Measurements from ENCODE around the gene CIB4.

The CIB4 gene

GRCh38 chr2:26640781-26641564 is at the start of gene CIB4:
Gene CIB4 (minus strand): TSS chr2:26641366. CDS start chr2:26641314, 52 bp downstream.
- ATAC-seq (no peak), DNase-seq (no peak)

- DNase-seq: no peak
- no peak for ATAC-seq
Measured at GRCh38 chr2:26687801-26688200, 46.6 kb upstream of the CIB4 start.

DNA sequence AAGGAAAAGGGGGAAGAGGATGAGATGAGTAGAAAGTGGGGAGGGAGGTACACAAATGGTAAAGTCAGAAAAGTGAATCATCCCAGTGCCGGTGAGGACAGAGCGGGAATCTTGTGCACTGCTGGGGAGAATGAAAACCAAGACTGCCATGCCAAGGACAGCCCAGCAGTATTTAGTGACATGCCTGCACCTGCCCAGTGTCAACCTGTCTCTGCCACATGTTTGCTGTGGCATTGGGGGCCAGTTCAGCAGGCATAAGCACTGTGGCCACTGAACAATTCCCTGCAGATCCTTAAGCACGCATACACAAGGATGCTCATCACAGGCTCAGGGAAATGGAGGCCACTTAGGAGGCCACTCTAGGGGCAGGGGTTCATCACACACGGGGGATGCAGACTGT is 46.2 kb upstream of the CIB4 start:
- DNase-seq (no peak), ATAC-seq (no peak)

GRCh38 chr2:26685989-26686839 is 45.0 kb upstream of the CIB4 start:
- DNase-seq (no peak), ATAC-seq (no peak)

- DNase-seq: no peak
- no peak for ATAC-seq
Measured at GRCh38 chr2:26685341-26685740, 44.2 kb upstream of the CIB4 start.

DNA sequence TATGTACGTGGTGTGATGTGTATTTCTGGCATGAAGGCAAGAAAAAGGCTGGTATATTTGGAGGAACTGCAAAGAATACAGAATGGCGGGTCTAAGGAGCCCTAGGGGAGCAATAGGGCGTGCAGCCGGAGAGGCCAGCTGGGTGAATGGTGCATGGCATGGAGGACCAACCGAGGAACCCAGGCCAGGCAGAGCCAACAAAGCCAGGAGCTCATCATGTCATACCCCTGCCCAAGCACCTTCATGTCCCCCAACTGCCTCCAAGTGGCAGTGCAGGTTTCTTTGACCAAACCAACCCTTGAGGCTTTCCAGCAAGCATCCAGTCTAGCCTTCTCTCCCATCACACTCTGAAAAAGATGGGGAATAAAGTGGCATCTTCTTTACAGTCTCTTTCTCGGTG is 42.4 kb upstream of the CIB4 start:
- DNase-seq (no peak), ATAC-seq (no peak)

- DNase-seq (no peak), ATAC-seq (no peak)
Measured at GRCh38 chr2:26682155-26682554, 41.0 kb upstream of the CIB4 start.

GRCh38 chr2:26681656-26682055 is 40.5 kb upstream of the CIB4 start:
- ATAC-seq (no peak), DNase-seq (no peak)

GRCh38 chr2:26679867-26680266 is 38.7 kb upstream of the CIB4 start:
- DNase-seq (no peak), ATAC-seq (no peak)

GRCh38 chr2:26678035-26678434 is 36.9 kb upstream of the CIB4 start:
- DNase-seq (no peak), ATAC-seq (no peak)

DNA sequence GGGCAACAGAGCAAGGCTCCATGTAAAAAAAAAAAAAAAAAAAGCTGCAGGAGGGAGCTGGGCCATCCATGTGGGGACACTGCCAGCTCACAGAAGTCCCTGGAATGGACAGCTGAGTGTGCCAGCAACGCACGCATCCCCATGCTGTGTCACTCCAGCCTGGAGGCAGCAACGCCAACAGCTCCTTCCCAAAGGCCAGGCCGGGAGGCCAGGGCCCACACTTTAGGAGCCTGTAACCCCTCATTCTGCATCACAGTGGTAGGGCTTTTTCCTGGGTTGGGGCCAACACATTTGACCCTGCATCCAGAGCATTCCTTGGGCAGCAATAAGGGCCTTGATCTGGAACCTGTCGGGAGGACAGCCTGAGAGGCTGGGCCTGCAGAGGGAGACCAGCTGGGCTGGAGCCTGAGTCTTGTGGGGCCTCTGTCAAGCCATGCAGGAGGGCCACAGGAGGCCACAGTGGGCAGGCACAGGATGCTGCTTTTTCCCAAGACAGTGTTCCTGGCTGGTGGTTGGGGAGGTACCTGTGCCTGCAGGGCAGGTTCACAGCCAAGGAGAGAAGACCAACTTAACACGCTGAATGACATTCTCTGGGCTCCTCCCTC is 34.6 kb upstream of the CIB4 start:
- DNase-seq (no peak), ATAC-seq (no peak)

DNA sequence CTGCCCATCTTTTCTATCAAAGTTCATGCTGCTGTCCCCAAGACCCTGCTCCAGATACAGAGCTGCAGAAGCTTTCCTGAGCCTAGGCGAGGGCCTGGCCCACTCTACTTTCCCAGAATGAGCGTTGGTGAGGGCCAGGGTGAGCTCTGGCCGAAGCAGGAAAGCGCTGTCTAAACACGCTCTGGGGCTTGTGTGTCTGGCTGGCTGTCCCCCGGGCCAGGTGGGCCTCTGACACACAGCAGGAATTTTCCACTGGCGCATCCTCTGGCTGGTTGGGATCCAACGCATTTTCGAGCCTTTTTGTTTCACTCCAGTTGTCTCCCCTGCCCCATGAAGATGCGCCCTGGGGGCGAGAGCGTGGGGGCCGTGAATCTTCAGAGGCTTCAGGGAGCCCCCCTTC is 33.6 kb upstream of the CIB4 start:
- DNase-seq (no peak), ATAC-seq (no peak)

DNA sequence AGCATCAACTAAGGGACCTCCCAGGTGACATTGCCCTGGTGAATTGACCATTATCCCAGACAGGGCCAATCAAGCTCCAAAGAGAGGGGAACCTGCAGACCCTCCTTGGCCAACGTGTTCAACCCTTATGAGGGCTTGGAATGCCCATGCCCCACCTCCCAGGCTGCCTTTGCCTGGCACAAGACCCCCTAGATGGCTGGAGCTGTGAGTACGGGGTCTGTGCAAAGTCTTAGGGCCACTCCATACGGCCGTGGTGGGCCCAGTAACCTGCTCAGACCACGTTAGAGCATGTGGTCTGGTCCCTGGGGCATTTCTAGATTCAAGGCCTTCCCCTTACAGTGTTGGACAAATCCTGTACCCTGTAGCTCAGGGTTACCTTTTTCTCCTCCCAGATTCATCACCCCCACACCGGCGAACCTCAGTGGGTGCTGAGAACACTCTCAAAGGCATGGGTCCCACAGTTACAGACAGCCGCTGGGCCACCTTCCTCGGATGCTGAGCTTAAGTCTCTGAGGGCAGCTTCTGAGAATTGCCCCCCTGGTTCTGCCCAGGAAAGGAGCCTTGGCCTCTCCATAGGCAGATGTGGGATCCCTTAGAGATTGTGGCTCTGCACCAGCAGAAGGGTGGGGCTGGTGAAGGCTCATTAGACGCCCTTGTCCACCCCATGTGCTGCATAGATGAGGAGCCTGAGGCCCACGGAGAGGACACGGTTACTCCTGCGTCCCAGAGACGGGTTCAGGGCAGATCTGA is 33.0 kb upstream of the CIB4 start:
- ATAC-seq (no peak), DNase-seq (no peak)

DNA sequence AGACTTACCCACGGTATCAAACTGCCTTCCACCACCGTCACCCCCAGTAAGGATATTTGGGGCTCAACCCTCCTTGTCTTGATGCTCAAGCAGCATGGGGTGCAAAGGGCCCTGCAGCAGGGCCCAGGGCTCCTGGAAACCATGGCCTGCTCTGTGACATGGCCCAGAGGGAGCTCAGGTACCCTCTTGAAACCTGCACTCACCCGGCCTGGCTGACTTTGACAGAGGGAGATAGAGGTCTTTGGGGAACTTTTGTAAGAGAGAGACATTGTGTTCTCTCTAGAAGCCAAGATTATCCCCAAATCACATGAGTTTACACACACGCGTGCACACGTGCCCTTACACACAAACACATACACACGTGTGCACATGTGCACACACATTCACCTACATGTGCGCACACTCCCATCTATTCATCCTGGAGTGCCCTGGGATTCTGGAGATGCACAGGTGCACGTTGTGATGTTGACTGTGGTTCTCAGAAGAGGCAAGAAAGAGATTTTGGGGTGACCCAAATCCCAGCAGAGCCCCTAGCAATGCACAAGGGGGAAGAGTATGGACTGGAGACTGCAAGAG is 31.7 kb upstream of the CIB4 start:
- DNase-seq (no peak), ATAC-seq (no peak)

DNA sequence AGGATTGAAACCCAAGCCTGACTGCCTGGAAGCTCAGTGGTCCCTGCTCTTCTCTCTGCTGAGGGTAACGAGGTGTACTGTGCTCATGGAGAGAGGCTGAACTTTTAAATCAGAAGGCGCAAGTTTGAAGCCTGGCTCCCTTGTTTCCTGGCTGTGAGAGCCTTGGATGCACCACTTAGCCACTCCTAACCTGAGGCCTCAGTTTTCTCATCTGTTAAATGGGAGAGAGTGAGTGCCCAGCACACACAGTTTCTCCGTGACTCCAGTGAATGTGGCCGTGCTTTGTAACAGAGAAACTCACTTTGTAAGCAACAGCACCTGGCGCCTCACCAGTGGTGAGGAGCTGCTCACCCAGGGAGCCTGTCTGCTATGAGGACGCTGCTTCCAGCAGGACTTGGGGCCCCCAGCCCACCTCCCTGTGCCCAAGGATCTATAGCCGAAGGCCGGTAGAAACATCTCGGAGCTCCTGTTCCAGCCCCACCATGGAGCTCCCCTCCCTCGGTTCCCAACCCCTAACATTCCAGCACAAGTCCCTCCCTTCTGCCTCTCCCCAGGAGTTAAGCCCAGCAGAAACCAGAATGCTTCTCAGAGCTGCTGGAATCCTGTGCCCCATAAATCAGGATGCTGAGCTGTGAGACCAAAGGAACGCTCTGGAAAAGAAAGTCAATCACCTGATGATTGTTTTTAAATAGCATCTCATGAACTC is 31.1 kb upstream of the CIB4 start:
- DNase-seq (no peak), ATAC-seq (no peak)

GRCh38 chr2:26671691-26672090 is 30.5 kb upstream of the CIB4 start:
- ATAC-seq (no peak), DNase-seq (no peak)

GRCh38 chr2:26670931-26671460 is 29.8 kb upstream of the CIB4 start:
- DNase-seq (no peak), ATAC-seq (no peak)

GRCh38 chr2:26670171-26670570 is 29.0 kb upstream of the CIB4 start:
- no peak for ATAC-seq
- no peak for DNase-seq

- no peak for DNase-seq
- ATAC-seq: no peak
Measured at GRCh38 chr2:26668856-26669750, 27.9 kb upstream of the CIB4 start.

GRCh38 chr2:26668041-26668440 is 26.9 kb upstream of the CIB4 start:
- DNase-seq (no peak), ATAC-seq (no peak)

Data from stimulated activated naive CD8-positive, alpha-beta T cell treated with anti-CD3 and anti-CD28 coated beads, Interleukin-15, Interleukin-2, amounts not matched to agents 100 U/mL and 50 U/mL, for 24 hours (primary cell).